HG03442 (cell line): ENCODE data around the gene FAM120B.

Source experiments
- ATAC-seq: cut with Tn5 transposase; IDR thresholded peaks from one replicate; pipeline ENCODE4 v1.9.1; 2021; ENCODE audit warnings: mild to moderate bottlenecking, moderate library complexity; ENCODE audit not compliant: unreplicated experiment

FAM120B gene

GRCh38 chr6:170452767-170453545 is 146.4 kb downstream of the FAM120B start:
- no peak for ATAC-seq

- no peak for ATAC-seq
Observed at GRCh38 chr6:170453586-170454511, 147.3 kb downstream of the FAM120B start.

- ATAC-seq: no peak
Observed at GRCh38 chr6:170454512-170455285, 148.1 kb downstream of the FAM120B start.

- ATAC-seq: no peak
Observed at GRCh38 chr6:170455335-170455979, 148.9 kb downstream of the FAM120B start.

- no peak for ATAC-seq
Observed at GRCh38 chr6:170456334-170456733, 149.8 kb downstream of the FAM120B start.
